ENCODE data around the gene INSC.

DNA sequence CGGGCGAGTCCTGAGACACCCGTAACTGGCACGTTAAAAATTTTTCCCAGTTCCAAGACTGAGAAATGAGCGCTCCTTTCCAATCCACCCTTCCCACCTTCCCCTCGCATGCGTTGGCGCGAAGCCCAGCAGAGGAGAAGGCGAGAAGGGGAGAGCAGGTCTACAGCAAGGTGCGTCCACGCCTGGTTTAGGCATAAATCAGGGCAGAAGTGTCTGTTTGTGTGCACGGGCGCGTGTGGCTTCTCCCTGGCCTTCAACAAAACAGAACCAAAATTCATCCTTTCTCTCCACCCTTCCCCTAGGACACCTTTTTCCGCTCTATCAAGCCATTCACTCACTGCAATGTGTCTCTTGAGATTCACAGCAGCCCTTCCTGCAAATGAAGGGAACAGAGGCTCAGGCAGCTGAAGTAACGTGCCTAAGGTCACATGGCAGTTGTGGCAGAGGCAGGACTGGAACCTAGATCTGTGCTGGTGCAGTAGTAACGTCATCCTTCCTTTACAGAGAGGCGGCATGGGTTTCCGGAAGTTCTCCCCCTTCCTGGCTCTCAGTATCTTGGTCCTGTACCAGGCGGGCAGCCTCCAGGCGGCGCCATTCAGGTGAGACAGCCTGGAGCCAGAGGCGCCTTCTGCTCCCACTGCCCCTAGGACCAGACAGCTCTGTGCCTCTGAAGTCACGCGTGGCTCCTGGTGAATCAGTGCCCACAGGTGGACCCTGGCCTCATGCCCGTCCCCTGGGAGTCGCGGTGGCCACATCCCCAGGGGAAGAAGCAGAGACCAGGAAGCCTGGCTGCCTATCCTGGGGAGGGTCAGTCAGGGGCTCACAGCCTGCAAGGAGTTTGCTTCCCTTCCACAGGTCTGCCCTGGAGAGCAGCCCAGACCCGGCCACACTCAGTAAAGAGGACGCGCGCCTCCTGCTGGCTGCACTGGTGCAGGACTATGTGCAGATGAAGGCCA lies 40.2 kb upstream of the INSC start:
- TF ChIP-seq PATZ1 (CRISPR knock-in tag; IDR thresholded peaks at IDR 0.05; ENCODE audit: borderline replicate concordance), result no peak
- TF ChIP-seq TOX (CRISPR knock-in tag; IDR thresholded peaks at IDR 0.05; ENCODE audit: borderline replicate concordance), result no peak
- no peak for TF ChIP-seq ZNF8 (CRISPR knock-in tag; IDR thresholded peaks at IDR 0.05)
- TF ChIP-seq ZFP30 (CRISPR knock-in tag; IDR thresholded peaks at IDR 0.05), result no peak
- no peak for TF ChIP-seq RARB (CRISPR knock-in tag; IDR thresholded peaks at IDR 0.05)
- no peak for TF ChIP-seq PPARA (CRISPR knock-in tag; IDR thresholded peaks at IDR 0.05; ENCODE audit: borderline replicate concordance)
- TF ChIP-seq OSR1 (CRISPR knock-in tag; IDR thresholded peaks at IDR 0.05), result no peak
- no peak for TF ChIP-seq SNAI2 (CRISPR knock-in tag; IDR thresholded peaks at IDR 0.05)
- no peak for TF ChIP-seq ZNF565 (CRISPR knock-in tag; conservative IDR thresholded peaks at IDR 0.05; ENCODE audit: low read depth)
- TF ChIP-seq, protein P1, sequence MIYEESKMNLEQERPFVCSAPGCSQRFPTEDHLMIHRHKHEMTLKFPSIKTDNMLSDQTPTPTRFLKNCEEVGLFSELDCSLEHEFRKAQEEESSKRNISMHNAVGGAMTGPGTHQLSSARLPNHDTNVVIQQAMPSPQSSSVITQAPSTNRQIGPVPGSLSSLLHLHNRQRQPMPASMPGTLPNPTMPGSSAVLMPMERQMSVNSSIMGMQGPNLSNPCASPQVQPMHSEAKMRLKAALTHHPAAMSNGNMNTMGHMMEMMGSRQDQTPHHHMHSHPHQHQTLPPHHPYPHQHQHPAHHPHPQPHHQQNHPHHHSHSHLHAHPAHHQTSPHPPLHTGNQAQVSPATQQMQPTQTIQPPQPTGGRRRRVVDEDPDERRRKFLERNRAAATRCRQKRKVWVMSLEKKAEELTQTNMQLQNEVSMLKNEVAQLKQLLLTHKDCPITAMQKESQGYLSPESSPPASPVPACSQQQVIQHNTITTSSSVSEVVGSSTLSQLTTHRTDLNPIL (CRISPR knock-in tag; IDR thresholded peaks at IDR 0.05; ENCODE audit: low read depth), result no peak
